ES-I3 (cell line): ENCODE measurements around the gene NR1H3.

Source experiments
- H3K36me3 ChIP-seq: 2 replicates; pipeline ENCODE4 v1.6.1; 2013; ENCODE audit warnings: mild to moderate bottlenecking, low read length, control low read depth, moderate library complexity; ENCODE audit not compliant: insufficient read depth
- H3K4me1 ChIP-seq: 2 replicates; pipeline ENCODE4 v1.6.1; 2013; ENCODE audit warnings: mild to moderate bottlenecking, control low read depth, low read length; ENCODE audit not compliant: insufficient read depth
- H3K9ac ChIP-seq: 2 replicates; pipeline ENCODE4 v1.6.1; 2013; ENCODE audit warnings: low read depth, mild to moderate bottlenecking, low read length, moderate library complexity
- H3K9me3 ChIP-seq: 2 replicates; pipeline ENCODE4 v1.6.1; 2013; ENCODE audit warnings: mild to moderate bottlenecking, low read length, moderate library complexity; ENCODE audit not compliant: control insufficient read depth, insufficient read depth

The NR1H3 gene

DNA sequence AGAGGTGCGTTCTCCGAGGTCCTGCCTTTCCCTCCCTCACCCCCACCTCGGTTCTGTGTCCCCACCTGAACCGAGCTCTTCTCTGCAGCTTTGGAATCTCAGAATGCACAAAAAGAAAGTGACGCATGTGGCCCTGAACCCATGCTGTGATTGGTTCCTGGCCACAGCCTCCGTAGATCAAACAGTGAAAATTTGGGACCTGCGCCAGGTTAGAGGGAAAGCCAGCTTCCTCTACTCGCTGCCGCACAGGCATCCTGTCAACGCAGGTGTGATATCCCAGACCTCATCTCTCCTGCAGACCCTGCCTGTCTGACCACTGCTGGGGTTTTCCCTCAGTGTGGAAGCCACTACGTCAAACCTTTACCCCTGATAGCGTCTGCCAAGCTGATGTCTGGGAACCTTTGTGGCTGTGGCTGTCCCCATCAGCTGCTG lies 23.1 kb upstream of the NR1H3 start:
- Histone ChIP-seq H3K4me1 (peaks cover 4% of the 10 kb centered on the region; the same call in 1 of the 2 replicates), H3K9ac (no peak overlapping the region), H3K36me3 (peaks cover 25% of the 10 kb centered on the region), H3K9me3 (no peaks in the 10 kb centered on the region)

- Histone ChIP-seq H3K36me3 (peaks cover 25% of the 10 kb centered on the region), H3K4me1 (peaks cover 4% of the 10 kb centered on the region; the same call in 1 of the 2 replicates), H3K9ac (no peak overlapping the region), H3K9me3 (no peaks in the 10 kb centered on the region)
Measured at GRCh38 chr11:47235163-47235562, 22.6 kb upstream of the NR1H3 start.

DNA sequence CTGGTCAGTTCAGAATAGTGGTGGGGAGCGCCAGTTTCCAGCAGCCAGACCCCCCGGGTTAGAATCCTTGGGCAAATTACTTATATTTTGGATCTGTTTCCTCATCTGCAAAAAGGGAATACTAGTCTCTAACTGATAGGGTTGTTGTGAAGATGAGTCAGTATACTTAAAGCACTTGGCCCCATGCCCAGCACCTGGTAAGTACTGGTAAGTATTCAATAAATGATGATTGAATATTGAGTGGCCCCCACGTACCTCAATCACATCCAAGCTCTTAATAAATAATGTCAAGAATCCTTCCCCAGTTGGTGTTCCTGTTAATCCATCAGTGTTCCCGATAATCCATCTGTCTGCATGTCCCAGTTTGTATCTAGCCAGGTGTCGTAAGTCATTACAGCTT lies 21.3 kb upstream of the NR1H3 start:
- H3K9me3 ChIP-seq: no peaks in the 10 kb centered on the region
- H3K9ac ChIP-seq: no peak overlapping the region
- H3K4me1 ChIP-seq: peaks cover 4% of the 10 kb centered on the region; the same call in 1 of the 2 replicates
- peaks cover 19% of the 10 kb centered on the region for H3K36me3 ChIP-seq

GRCh38 chr11:47239852-47240251 lies 17.9 kb upstream of the NR1H3 start:
- no peaks in the 10 kb centered on the region for H3K9me3 ChIP-seq
- no peak overlapping the region for H3K9ac ChIP-seq
- peaks cover 4% of the 10 kb centered on the region; the same call in 1 of the 2 replicates for H3K4me1 ChIP-seq
- H3K36me3 ChIP-seq: peaks cover 22% of the 10 kb centered on the region

GRCh38 chr11:47241841-47242301 lies 15.9 kb upstream of the NR1H3 start:
- no peaks in the 10 kb centered on the region for H3K9me3 ChIP-seq
- H3K9ac ChIP-seq: no peak overlapping the region
- peaks cover 13% of the 10 kb centered on the region for H3K36me3 ChIP-seq
- peaks cover under 1% of the 10 kb centered on the region; the same call in 1 of the 2 replicates for H3K4me1 ChIP-seq

GRCh38 chr11:47242596-47243192 lies 15.1 kb upstream of the NR1H3 start:
- no peaks in the 10 kb centered on the region for H3K4me1 ChIP-seq
- no peak overlapping the region for H3K9ac ChIP-seq

GRCh38 chr11:47243454-47243853 lies 14.3 kb upstream of the NR1H3 start:
- H3K36me3 ChIP-seq: peaks cover 13% of the 10 kb centered on the region

More at GRCh38 chr11:47242596-47243192, 15.1 kb upstream of the NR1H3 start:
- H3K9me3 ChIP-seq: no peaks in the 10 kb centered on the region
- peaks cover 13% of the 10 kb centered on the region for H3K36me3 ChIP-seq

GRCh38 chr11:47244448-47245350 lies 13.1 kb upstream of the NR1H3 start:
- peaks cover 7% of the 10 kb centered on the region for H3K36me3 ChIP-seq
- H3K9ac ChIP-seq: no peak overlapping the region
- H3K9me3 ChIP-seq: no peaks in the 10 kb centered on the region
- H3K4me1 ChIP-seq: no peaks in the 10 kb centered on the region

More at GRCh38 chr11:47243454-47243853, 14.3 kb upstream of the NR1H3 start:
- Histone ChIP-seq H3K4me1 (no peaks in the 10 kb centered on the region), H3K9ac (no peak overlapping the region), H3K9me3 (no peaks in the 10 kb centered on the region)

DNA sequence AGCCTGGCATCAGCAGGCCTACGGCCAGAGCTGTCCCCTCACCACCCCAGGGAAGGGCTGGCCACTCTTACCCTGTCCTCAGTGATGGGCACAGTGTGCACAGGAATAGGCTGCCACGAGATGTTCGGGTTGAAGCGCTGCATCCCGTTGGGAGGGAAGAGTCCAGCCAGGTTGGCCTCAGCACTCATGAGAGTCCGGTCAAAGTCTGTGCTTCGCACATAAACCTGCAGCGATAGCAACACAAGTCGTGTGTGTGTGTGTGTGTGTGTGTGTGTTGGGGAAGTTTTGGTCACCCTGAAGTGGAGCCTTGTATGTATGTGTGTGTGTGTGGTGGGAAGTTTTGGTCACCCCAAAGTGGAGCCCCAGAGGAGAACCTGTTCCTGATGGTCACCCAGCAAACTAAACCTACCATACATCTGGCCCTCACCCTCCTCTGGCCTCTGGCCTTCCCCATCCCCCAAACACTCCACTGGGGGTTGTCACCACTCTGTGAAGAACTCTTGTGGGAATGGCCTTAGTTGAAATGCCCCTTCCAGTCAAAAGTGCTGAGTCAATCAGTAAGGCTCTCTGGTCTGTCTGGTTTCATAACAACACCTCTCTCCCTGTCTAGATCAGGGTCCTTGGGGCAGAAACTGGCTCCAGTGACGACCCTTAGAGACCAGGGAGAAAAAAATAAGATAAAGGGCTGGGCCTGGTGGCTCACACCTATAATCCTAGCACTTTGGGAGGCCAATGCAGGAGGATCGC lies 12.0 kb upstream of the NR1H3 start:
- no peak overlapping the region for H3K9ac ChIP-seq

DNA sequence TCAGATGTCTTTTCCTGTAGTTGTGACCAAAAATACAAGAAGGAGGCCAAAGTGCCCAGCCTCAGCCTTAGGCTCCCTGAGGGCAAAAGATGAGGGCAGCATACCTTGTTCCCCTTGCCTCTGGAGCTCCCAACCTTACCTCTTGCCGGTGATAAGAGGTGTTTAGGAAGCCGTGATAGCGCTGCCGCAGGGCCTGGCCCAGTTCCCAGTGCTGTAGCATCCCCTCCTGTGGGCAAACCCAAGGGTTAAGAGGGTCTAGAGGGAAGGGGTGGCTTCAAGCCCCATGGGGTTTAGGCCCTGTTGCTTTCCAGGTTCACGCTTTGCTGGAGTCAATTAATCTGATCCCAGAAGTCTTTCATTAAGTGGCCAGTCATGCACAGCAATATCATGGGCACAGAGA lies 10.3 kb upstream of the NR1H3 start:
- no peak overlapping the region for H3K9ac ChIP-seq
- H3K9me3 ChIP-seq: no peaks in the 10 kb centered on the region
- H3K4me1 ChIP-seq: no peaks in the 10 kb centered on the region
- H3K36me3 ChIP-seq: peaks cover 3% of the 10 kb centered on the region

More for the DNA sequence above, 12.0 kb upstream of the NR1H3 start:
- H3K4me1 ChIP-seq: no peaks in the 10 kb centered on the region
- no peaks in the 10 kb centered on the region for H3K9me3 ChIP-seq
- peaks cover 6% of the 10 kb centered on the region for H3K36me3 ChIP-seq

DNA sequence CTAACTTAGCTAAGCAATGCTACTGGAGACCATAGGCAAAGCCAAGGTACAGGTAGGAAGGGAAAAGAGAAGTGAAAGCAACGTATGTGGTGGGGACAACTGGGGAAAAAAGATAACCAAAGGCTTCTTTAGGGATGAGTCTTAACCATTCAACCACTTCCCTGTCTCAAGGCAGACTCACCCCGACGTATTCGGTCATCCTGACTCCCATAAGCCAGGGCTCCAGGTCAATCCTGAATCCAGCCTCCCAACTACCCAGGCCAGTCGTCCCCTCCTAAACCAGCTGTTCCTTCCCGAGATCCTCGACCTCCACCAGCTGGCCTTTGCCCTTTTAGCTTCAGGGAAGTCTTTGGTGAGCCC lies 9.5 kb upstream of the NR1H3 start:
- H3K4me1 ChIP-seq: no peaks in the 10 kb centered on the region

DNA sequence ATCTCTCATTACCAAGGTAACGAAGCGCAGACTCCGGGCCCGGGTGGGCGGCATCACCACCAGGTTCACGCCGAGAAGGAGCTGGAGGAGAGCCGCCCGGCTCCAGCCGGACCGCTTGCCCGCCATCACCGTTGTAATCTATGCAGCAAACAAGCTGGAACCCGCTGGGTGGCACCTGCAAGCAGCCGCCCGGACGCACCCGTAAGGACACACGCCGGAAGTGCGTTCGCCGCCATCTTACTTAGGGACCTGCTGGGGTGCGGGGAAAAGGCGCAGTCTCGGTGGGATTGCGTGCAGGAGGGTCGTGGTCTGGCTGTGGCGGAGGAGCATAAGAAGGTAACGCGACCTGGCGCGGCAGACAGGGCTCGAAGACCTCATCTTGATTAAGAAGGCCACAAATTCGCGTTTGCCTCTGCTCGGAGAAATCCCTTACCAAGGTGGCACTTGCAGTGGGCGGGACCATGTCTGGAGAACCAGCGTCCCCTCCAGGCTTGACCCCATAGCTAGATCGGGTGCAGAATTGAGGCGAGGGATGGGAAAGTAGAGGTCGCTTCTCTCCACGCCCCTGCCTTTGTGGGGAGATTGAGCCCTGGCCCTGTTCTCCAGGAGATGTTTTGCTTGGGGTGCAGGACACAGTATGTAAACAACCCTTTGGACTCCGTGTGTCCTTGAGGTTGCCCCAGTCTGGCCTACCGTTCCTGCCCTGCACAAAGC lies 9.0 kb upstream of the NR1H3 start, which contains the start of gene ACP2:
ACP2 (minus strand) TSS at position 151 of the 714 bp plus-strand sequence; CDS start at position 126, 25 bp downstream.
- Histone ChIP-seq H3K36me3 (no peaks in the 10 kb centered on the region; the same call in none of the 2 replicates), H3K4me1 (no peaks in the 10 kb centered on the region; the same call in 1 of the 2 replicates), H3K9me3 (no peaks in the 10 kb centered on the region)

More for the DNA sequence above, 9.5 kb upstream of the NR1H3 start:
- Histone ChIP-seq H3K36me3 (no peaks in the 10 kb centered on the region; the same call in none of the 2 replicates), H3K9me3 (no peaks in the 10 kb centered on the region), H3K9ac (peak overlapping the region; percentile 85)

DNA sequence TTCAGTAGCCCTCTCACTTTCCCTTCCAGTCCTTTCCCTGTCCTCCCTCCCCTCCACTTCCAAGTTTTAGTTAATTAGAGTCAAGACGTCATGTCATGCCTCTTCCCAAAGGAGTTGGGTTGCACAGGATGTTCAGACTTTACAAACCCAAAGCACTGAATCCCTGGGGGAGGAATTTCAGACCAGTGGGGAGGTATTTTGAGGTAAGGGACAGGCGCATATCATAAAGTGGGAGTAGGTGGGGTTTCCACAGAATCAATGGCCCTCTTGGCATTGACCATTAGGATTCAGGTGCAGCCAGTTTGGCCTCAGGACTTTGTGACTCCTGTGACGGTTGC lies 8.4 kb upstream of the NR1H3 start:
- Histone ChIP-seq H3K4me1 (no peaks in the 10 kb centered on the region; the same call in 1 of the 2 replicates), H3K9ac (peak overlapping the region; percentile 85), H3K36me3 (no peaks in the 10 kb centered on the region; the same call in none of the 2 replicates), H3K9me3 (no peaks in the 10 kb centered on the region)

More for the DNA sequence above, 9.0 kb upstream of the NR1H3 start, which contains the start of gene ACP2:
- peak within 1 kb of the TSS; percentile 85 for H3K9ac ChIP-seq
